Measurements from ENCODE around the gene UBL4B.

Gene UBL4B

GRCh38 chr1:110118636-110119396 is 6.6 kb downstream of the UBL4B start:
- DNase-seq = peak; percentile 8 to 31

GRCh38 chr1:110119843-110120242 is 7.6 kb downstream of the UBL4B start:
- DNase-seq = no peak

- no peak for DNase-seq
Measured at GRCh38 chr1:110120960-110121561, 8.8 kb downstream of the UBL4B start.

GRCh38 chr1:110123224-110123623 is 11.0 kb downstream of the UBL4B start:
- no peak for DNase-seq

- DNase-seq = no peak
Measured at GRCh38 chr1:110125810-110126209, 13.6 kb downstream of the UBL4B start.

GRCh38 chr1:110130113-110130591 is 17.9 kb downstream of the UBL4B start:
- DNase-seq = peak in 1 of 2 experiments; percentile 9

- no peak for DNase-seq
Measured at GRCh38 chr1:110130989-110131388, 18.7 kb downstream of the UBL4B start.

- no peak for DNase-seq
Measured at GRCh38 chr1:110132682-110133081, 20.4 kb downstream of the UBL4B start.

- no peak for DNase-seq
Measured at GRCh38 chr1:110133436-110133835, 21.2 kb downstream of the UBL4B start.

GRCh38 chr1:110134050-110134595 is 21.9 kb downstream of the UBL4B start:
- DNase-seq = no peak

- no peak for DNase-seq
Measured at GRCh38 chr1:110135246-110135645, 23.0 kb downstream of the UBL4B start.

GRCh38 chr1:110135666-110136065 is 23.4 kb downstream of the UBL4B start:
- no peak for DNase-seq

- DNase-seq = peak; percentile 17 to 27
Measured at GRCh38 chr1:110136911-110137310, 24.7 kb downstream of the UBL4B start.

GRCh38 chr1:110138956-110139355 is 26.7 kb downstream of the UBL4B start:
- no peak for DNase-seq

- no peak for DNase-seq
Measured at GRCh38 chr1:110144366-110144765, 32.1 kb downstream of the UBL4B start.

GRCh38 chr1:110148961-110149360 is 36.7 kb downstream of the UBL4B start:
- no peak for DNase-seq

GRCh38 chr1:110150330-110151174 is 38.3 kb downstream of the UBL4B start, which contains the start of gene SLC6A17:
Gene SLC6A17, plus strand, starts transcription at chr1:110150494. Its CDS starts 16,436 bp downstream, at chr1:110166930.
- peak; percentile 56 to 69 for DNase-seq

GRCh38 chr1:110151175-110151669 is 39.0 kb downstream of the UBL4B start:
- no peak for DNase-seq

GRCh38 chr1:110152133-110152785 is 40.0 kb downstream of the UBL4B start:
- DNase-seq = no peak

- DNase-seq = no peak
Measured at GRCh38 chr1:110153407-110153950, 41.2 kb downstream of the UBL4B start.

GRCh38 chr1:110155878-110156522 is 43.8 kb downstream of the UBL4B start:
- peak; percentile 57 to 60 for DNase-seq
